Loucy (cell line): ENCODE results near the gene HPGD.
A peak's percentile ranks its signal among the peaks of the same experiment; 100 is the strongest.

ENCODE experiments used
- H2AFZ ChIP-seq: fragments of 200-600 bp; sonication (generic); 2 replicates; pipeline ENCODE4 v1.6.0; 2016; ENCODE audit warnings: antibody characterized with exemption, mild to moderate bottlenecking, low read length, moderate library complexity
- H3F3A ChIP-seq: fragments of 200-600 bp; 2 replicates; pipeline ENCODE4 v1.6.0; 2016; ENCODE audit warnings: antibody characterized with exemption, low read depth, mild to moderate bottlenecking
- H3K27me3 ChIP-seq: fragments of 200-600 bp; sonication (generic); 2 replicates; pipeline ENCODE4 v1.6.1; 2014; ENCODE audit warnings: low read length, mild to moderate bottlenecking; ENCODE audit not compliant: insufficient read depth, poor library complexity, severe bottlenecking
- H3K36me3 ChIP-seq: fragments of 200-600 bp; sonication (generic); 2 replicates; pipeline ENCODE4 v1.6.1; 2016; ENCODE audit warnings: low read length; ENCODE audit not compliant: insufficient read depth
- H3K4me1 ChIP-seq: fragments of 200-600 bp; sonication (generic); 2 replicates; pipeline ENCODE4 v1.5.1; 2014; ENCODE audit warnings: low read length, mild to moderate bottlenecking; ENCODE audit not compliant: insufficient read depth, poor library complexity, severe bottlenecking
- H3K4me2 ChIP-seq: fragments of 200-600 bp; sonication (generic); 2 replicates; pipeline ENCODE4 v1.6.0; 2014; ENCODE audit warnings: antibody characterized with exemption, low read length, low read depth, mild to moderate bottlenecking; ENCODE audit not compliant: poor library complexity, severe bottlenecking
- H3K4me3 ChIP-seq: fragments of 200-600 bp; sonication (generic); 2 replicates; pipeline ENCODE4 v1.5.1; 2014; ENCODE audit warnings: low read length, mild to moderate bottlenecking, mixed read lengths; ENCODE audit not compliant: poor library complexity, severe bottlenecking
- H3K79me2 ChIP-seq: fragments of 200-600 bp; sonication (generic); 2 replicates; pipeline ENCODE4 v1.6.1; 2014; ENCODE audit warnings: low read length; ENCODE audit not compliant: insufficient read depth
- H3K9ac ChIP-seq: fragments of 200-600 bp; sonication (generic); 2 replicates; pipeline ENCODE4 v1.6.0; 2014; ENCODE audit warnings: mild to moderate bottlenecking, low read depth, low read length, moderate library complexity; ENCODE audit not compliant: poor library complexity, severe bottlenecking
- H3K9me2 ChIP-seq: fragments of 200-600 bp; sonication (generic); replicated peaks from 2 replicates; pipeline ENCODE4 v1.6.1; 2016; ENCODE audit warnings: low read depth, low read length, mixed read lengths
- H3K9me3 ChIP-seq: fragments of 200-600 bp; sonication (generic); 2 replicates; pipeline ENCODE4 v1.6.1; 2014; ENCODE audit warnings: mild to moderate bottlenecking, antibody characterized with exemption, low read length, low read depth; ENCODE audit not compliant: insufficient read depth
- H4K20me1 ChIP-seq: fragments of 200-600 bp; sonication (generic); 2 replicates; pipeline ENCODE4 v1.6.0; 2014; ENCODE audit warnings: antibody characterized with exemption, low read length, mild to moderate bottlenecking; ENCODE audit not compliant: insufficient read depth, poor library complexity, severe bottlenecking
- CTCF ChIP-seq: fragments of 200-600 bp; sonication (generic); conservative IDR thresholded peaks from 2 replicates; pipeline ENCODE4 v1.5.1; 2014; ENCODE audit warnings: mild to moderate bottlenecking, antibody characterized with exemption, low read length
- EZH2phosphoT487 ChIP-seq: fragments of 200-600 bp; IDR thresholded peaks from 2 replicates; pipeline ENCODE4 v1.6.1; 2018; ENCODE audit warnings: antibody characterized with exemption, mild to moderate bottlenecking, moderate library complexity, borderline replicate concordance

The HPGD gene

GRCh38 chr4:174461466-174462106 lies 60.7 kb downstream of the HPGD start:
- Histone ChIP-seq H3F3A (no peaks in the 10 kb centered on the region), H2AFZ (no peak overlapping the region), H3K27me3 (no peaks in the 10 kb centered on the region), H3K4me1 (no peaks in the 10 kb centered on the region), H3K9me3 (peaks cover 6% of the 10 kb centered on the region), H3K4me3 (no peak overlapping the region), H4K20me1 (no peaks in the 10 kb centered on the region), H3K9ac (no peak overlapping the region), H3K79me2 (no peaks in the 10 kb centered on the region), H3K9me2 (no peaks in the 10 kb centered on the region), H3K36me3 (no peaks in the 10 kb centered on the region), H3K4me2 (no peak overlapping the region)
- TF ChIP-seq EZH2phosphoT487 (no peak), CTCF (no peak)

- no peaks in the 10 kb centered on the region for H4K20me1 ChIP-seq
- no peak for TF ChIP-seq EZH2phosphoT487
- TF ChIP-seq CTCF, result no peak
- no peak overlapping the region for H3K4me2 ChIP-seq
These were observed 61.6 kb downstream of the HPGD start for GRCh38 chr4:174460684-174461083.

GRCh38 chr4:174457468-174457867 lies 64.8 kb downstream of the HPGD start:
- no peaks in the 10 kb centered on the region for H4K20me1 ChIP-seq
- H2AFZ ChIP-seq, result peak overlapping the region; percentile 13; the same call in 1 of the 2 replicates
- no peaks in the 10 kb centered on the region for H3K9me2 ChIP-seq
- no peak overlapping the region for H3K4me2 ChIP-seq
- TF ChIP-seq EZH2phosphoT487, result no peak
- TF ChIP-seq CTCF, result no peak
- no peaks in the 10 kb centered on the region for H3K79me2 ChIP-seq
- H3K4me3 ChIP-seq, result no peak overlapping the region
- H3K9ac ChIP-seq, result no peak overlapping the region
- H3K27me3 ChIP-seq, result no peaks in the 10 kb centered on the region
- no peaks in the 10 kb centered on the region for H3F3A ChIP-seq
- H3K36me3 ChIP-seq, result no peaks in the 10 kb centered on the region
- H3K9me3 ChIP-seq, result no peaks in the 10 kb centered on the region
- no peaks in the 10 kb centered on the region for H3K4me1 ChIP-seq

More at GRCh38 chr4:174460684-174461083, 61.6 kb downstream of the HPGD start:
- Histone ChIP-seq H3K79me2 (no peaks in the 10 kb centered on the region), H3K4me1 (no peaks in the 10 kb centered on the region), H3K9me2 (no peaks in the 10 kb centered on the region), H3F3A (no peaks in the 10 kb centered on the region), H3K27me3 (no peaks in the 10 kb centered on the region), H3K9ac (no peak overlapping the region), H3K36me3 (no peaks in the 10 kb centered on the region), H3K4me3 (no peak overlapping the region), H3K9me3 (peaks cover 6% of the 10 kb centered on the region), H2AFZ (no peak overlapping the region)
